NT2/D1 (cell line): ENCODE data around the gene HPN.

Source experiments
- SUZ12 ChIP-seq: IDR thresholded peaks from 2 replicates; pipeline ENCODE4 v1.6.1; 2011; ENCODE audit not compliant: insufficient read length, insufficient read depth; ENCODE audit errors: extremely low read depth
- ZNF274 ChIP-seq: IDR thresholded peaks from 2 replicates; pipeline ENCODE4 v1.6.1; 2011; ENCODE audit warnings: mild to moderate bottlenecking, low read depth, low read length

DNA sequence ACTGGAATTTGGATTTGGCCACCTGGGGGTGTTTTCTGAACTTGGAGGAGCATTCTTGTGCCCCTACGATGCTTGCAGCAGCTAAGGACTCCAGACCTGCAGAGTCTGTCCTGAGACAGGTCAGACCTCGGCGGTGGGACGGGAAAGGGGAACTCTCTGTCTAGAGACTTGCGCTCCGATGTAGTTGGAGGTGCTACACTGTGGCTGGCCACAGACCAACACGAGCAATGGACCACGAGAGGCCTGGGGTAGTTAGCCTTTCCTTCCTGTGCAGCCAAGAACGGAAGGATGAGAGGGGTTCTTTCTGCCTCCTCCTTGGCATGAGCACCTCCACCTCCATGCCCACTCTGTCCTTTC is 47.3 kb upstream of the HPN start:
- TF ChIP-seq ZNF274: no peak
- TF ChIP-seq SUZ12: no peak
